ENCODE results near the gene KNDC1.
"Not testable (repeated sequence)": the region's sequence is repeated elsewhere in the genome, so short reads cannot be mapped to it uniquely, and the experiment has no call there.

KNDC1 gene

DNA sequence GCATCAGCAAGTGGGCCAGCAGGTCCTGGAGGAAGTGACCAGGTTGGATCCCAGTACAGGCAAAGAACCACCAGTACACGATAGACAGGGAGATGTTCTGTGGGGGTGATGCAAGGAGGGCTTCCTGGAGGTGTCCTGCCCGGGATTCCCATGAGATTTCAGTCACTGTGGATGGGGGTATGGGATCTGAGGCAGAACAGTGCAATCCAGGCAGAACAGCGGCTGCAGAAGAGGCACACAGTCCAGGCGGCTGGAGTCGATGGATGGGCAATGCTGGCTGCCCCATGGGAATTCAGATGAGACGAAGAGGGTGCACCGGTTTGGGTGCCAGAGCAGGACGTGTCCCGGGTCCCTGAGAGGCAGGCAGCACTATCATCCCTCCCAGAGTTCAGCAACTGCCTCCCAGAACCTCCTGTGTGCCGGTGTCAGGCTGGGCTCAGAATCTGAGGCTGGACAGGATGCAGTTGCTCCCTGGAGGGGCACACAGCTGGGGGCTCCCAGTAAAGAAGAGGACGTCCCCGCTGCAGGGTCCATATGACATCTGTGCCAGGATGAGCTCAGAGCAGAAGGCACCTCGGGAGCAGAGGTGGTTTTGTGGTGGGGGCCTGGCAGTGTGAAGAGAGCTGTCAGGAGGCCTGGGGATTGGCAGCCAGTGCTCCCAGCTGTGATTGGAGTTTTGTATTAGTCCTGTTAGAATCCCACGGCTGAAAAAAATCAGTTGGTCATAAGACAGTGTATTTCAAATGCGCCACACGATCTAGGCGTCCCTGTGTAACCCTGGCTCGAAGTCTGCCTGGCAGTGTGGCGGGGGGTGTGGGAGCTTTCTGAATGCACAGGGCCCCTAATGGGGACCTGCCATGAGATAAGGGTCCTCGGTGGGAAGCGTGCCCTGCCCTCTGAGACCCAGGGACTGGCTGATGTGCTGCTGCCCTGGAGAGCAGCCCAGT is 3.2 kb downstream of the KNDC1 start:
- DNase-seq: no peak

DNA sequence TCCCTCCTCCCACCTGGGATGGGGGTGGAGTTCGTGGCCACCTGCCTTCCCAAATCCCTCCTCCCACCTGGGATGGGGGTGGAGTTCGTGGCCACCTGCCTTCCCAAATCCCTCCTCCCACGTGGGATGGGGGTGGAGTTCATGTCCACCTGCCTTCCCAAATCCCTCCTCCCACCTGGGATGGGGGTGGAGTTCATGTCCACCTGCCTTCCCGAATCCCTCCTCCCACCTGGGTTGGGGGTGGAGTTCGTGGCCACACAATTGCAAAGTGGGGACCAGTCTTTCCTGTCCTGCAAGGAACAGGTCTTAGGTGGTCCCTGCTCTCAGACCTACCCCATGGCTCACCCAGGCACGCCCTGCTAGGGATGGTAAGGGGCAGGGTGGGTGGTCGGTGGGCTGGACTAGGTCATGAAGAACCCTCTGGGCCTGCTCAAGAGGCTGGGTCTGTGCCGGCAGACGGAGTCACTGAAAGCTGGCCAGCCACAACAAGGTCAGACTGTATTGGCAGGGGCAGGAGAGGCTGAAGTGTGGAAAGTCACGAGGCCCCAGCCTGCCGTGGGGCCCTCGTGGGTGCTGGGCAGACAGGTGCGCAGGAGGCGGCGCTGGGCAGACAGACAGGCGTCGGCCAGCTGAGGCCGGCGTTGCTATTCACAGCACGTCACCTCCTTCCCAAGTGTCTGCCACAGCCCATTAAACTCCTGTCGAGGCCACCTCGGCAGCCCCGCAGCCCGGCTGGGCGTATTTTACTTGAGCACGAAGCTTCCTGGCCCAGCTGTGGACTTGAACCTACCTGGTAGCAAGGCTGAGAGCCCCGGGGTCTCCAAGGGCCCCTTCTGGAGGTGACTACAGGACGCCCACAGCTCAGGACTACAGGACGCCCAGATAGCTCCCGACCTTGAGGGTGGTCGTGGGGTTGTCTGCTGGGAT is 4.1 kb downstream of the KNDC1 start:
- no peak for DNase-seq

DNA sequence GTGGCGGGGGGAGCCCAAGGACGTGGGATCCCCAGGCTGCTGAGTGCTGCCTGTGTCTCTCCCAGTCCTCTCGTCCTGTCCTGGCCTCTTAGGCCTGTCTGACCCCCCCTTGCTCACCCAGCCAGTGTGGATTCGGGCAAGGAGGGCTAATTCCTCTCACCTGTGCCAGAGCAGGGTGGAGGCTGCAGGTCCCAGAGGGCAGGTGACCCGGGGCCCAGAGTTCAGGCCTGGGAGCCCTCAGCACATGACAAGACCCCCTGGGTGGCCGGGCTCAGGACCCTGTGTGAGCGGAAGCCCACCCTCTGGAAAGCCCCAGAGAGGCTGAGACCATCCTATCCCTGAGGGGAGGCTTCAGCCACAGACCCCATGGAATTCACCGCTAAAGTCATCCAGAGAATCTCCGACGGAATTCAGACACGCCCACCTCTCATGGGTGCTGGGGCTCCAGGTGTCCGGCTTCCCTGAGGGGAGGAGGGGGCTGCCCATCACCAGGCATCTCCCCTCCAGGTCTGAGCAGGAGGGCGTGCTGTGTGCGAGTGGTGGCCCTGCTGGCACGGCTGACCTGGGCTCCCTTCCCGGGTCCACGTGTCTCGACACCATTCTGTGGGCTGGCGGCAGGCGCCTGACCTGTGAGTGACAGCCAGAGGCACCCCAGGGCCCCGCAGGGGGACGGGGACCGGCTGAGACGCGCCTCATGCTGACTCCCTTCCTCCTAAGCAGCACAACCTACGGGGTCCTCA is 5.0 kb downstream of the KNDC1 start:
- no peak for DNase-seq

DNA sequence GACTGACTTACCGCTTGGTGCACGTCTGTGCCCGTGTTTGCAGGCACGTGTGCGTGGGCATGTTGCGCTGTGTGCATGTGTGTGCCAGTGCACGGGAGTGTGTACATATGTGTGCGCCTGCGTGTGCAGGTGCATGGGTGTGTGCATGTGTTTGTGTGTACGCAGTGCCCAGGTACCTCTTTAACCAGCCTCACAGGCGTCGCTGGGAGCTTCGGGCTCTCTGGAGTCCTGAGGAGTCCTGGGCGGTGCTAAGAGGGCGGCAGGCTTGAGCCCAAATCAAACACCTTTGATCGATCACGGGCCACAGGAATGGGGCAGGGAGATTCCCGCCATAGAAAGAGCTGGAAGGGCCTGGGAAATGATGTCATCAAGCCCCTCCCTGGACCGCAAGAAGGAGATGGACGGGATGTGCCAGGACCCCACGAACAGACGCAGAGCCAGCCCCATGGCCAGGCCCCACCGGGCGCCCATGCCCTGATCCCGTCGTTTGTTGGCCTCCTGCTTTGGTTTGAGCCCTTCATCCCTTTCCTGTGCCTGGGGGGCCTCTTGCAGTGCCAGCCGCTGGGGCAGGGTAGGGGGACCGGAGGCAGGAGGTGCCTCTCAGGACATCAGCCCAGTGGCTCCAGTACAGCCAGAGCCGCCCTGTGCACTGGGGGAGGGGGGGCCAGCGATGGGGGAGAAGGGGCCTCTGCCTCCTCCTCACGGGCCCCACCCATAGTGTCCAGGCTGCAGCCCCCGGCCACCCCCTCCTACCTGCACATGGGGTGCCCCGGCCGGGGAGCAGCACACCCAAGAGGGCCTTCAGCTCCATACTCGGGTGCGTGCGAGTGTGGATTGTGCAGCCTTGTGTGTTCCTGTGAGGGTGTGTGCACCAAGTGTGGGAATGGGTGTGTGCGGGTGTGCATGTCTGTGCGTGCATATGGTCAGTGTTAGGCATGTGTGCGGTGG is 5.8 kb downstream of the KNDC1 start:
- DNase-seq: no peak

DNA sequence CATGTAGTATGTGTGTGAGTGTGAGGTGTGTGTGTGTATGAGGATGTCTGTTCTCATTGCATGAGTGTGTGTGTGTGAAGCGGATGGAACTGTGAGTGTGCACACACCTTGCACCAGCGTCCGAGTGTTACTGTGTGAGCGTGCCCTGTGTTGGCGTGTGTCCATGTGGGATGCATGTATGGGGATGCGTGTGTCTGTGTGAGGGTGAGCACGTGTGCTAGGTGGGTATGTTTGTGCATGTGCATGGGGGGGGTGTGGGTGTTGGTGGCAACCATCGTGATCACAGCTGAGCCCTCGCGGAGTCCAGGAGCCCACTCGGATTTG is 6.4 kb downstream of the KNDC1 start:
- DNase-seq: no peak

DNA sequence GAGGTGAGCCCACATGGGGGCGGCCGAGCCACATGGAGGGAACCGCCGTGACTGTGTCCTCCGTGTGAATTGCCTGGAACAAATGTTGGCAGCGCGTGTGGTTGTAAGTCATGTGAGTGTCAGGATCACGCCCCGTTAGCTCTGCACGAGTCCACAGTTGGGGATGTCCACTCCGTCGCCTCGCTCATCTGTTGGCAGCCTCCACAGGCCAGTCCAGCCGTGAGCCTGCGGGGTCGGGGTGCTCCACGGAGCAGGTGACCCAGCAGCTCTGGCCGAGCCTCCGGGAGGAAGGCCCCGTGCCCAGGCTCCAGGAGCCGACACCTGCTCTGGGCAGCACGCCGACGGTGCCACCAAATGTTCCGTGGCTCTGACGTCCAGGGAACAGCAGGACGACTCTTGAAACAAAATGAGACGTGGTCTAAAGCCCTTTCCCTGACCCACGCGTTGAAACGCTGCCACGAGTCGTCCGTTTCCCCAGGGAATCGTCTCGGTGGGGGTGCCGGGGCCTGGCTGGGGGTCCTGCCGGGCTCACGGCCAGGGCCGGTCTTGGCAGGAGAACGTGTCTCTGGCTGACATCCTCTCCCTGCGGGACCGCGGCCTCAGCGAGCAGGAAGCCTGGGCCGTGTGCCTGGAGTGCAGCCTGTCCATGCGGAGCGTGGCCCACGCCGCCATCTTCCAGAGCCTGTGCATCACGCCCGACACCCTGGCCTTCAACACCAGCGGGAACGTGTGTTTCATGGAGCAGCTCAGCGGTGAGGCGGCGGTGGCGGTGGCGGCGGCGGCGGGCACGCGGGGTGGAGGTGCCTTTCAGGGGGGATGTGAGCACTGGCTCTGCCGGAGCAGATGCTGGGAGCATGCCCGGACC is 7.0 kb downstream of the KNDC1 start:
- DNase-seq: no peak

DNA sequence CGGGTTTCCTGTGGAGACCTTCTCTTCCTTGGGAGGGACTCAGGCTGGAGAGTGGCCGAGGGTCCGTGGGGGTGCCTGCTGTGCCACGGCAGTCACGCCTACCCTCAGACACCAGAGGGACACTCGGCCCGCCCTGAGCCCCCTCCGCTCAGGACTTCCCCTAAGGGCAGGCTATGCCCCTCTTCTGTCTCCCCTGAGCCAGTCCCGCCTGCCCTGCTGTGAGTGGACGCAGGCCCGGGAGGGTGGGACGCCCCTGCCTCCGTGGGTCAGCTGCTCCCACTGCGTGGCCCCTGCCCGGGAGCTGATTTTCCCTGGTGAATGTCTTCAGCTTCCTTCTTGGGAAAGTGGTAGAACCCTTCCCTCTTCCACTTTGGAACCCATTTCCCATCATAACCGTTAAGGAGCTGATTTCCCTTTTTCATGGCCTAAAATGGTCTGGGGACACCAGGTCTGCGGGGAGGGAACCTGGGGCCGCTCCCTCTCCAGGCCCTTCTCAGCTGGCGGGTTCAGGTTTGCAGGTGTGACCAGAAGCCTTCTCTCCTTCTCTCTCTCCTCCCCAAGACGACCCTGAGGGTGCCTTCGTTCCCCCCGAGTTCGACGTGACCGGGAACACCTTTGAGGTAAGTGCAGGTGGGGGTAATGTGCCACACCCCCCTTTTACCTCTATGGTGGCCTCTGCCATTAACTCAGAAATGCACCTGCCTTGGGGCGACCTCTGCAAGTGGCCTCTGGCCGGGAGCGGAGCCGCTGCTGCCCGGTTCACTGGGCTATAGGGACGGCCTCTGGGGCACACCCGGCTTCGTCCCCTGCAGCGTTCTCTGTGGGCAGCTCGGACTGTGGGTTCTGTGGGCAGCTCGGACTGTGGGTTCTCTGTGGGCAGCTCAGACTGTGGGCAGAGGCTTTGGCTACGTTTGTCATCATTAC is 7.9 kb downstream of the KNDC1 start:
- DNase-seq: no peak

DNA sequence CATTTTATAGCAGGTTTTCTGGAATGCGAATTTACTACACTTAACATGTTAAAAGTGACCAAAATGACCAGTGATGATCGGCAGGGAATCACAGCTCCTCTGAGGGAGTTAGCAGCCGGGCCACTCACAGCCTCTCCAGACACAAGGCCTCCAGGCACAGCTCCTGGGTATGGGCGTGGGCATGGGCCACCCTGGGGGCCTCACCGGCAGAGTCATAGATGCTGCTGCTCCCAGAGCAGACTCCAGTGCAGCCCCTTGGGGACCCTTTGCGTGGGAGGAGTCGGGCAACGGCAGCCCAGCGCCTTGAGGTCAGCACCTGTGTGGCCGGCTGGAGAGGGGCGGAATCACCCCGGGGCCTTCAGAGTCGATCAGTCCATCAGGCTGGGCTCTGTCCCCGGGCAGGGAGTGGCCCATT is 8.6 kb downstream of the KNDC1 start:
- no peak for DNase-seq

DNA sequence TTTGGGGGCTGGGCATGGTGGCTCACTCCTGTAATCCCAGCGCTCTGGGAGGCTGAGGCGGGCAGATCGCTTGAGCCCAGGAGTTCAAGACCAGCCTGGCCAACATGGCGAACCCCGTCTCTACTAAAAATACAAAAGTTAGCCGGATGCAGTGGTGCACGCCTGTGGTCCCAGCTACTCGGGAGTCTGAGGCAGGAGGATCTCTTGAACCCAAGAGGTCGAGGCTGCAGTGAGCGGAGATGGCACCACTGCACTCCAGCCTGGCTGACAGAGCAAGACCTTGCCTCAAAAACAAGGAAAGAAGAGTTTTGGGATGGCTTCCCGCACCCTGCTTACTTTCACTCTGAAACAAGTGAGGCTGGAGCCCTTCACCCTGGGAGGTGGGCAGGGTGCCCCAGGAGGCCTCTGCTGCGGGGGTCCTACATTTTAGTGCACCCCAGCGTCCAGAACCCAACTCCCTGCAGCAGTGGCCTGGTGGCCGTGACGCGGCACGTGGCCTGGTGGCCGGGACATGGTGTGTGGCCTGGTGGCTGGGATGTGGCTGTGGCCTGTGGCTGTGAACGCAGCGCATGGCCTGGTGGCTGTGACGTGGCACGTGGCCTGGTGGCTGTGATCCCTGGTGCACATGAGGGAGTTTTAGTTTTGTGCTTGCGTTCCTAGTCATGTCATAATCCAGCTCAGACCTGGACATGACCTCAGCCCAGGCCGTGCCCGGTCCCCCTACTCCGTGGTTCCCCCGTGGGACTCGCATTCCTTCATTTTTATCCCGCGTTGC is 9.3 kb downstream of the KNDC1 start:
- no peak for DNase-seq

DNA sequence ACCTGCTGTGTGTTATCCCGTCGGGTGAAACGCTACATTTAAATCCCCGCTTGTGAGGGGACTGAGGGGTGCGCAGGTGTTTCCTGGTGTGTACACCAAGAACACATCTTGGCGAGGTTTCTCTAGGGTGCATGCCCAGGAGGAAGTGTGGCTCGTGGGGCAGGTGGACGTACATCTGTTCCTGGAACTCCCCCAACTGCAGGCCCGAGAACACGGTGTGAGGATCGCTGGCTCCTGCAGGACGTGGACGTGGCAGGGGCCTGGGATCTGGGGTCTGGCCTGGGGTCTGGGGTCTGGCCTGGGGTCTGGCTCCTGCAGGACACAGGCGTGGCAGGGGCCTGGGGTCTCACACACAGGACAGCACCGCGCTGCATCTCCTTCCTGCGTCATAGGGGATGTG is 10.1 kb downstream of the KNDC1 start:
- no peak for DNase-seq

DNA sequence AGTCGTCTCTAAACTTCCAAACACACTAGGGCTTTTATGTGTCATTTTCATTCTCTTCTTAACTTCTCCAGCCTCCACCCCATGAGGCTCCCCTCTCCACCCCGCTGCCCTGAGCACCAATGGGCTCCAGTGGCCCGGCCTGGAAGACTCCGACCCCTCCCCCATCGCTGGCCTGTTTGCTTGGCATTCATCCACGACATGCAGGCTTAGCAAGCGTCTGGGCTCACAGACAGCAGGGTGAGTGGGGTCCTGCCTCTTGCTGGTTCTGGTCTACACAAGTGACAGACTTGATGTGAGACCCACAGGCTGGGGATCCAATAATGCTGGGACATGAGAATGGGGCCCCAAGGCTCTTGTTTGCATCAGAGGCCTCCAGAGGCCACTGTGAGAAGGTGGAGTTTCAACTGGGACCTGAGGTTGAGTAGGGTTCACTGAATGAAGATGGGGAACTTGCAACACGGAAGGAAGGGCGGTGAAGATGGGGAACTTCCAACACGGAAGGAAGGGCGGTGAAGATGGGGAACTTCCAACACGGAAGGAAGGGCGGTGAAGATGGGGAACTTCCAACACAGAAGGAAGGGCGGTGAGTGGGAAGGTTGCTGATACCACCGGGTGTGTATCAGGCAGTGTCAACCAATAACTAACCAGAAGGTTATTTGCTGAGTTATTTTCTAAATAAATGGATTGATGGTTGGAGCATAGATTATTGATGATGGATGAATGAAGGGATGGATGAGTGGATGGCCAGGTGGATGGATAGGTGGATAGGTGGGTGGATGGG is 14.0 kb downstream of the KNDC1 start:
- DNase-seq: no peak

DNA sequence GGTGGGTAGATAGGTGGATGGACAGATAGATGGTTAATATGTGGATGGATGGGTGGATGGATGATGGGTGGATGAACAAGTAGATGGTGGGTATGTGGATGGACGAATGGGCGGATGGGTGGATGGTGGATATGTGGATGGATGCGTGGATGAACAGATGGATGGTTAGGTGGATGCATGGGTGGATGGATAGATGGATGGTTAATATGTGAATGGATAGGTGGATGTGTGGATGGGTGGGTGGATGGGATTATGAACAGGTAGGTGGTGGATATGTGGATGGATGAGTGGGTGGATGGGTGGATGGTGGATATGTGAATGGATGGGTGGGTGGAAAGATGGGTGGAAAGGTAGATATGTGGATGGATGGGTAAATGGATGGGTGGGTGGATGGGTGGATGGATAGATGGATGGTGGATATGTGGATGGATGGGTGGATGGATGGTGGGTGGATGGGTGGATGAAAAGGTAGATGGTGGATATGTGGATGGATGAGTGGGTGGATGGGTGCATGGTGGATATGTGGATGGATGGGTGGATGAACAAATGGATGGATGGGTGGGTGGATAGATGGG is 14.8 kb downstream of the KNDC1 start:
- no peak for DNase-seq

DNA sequence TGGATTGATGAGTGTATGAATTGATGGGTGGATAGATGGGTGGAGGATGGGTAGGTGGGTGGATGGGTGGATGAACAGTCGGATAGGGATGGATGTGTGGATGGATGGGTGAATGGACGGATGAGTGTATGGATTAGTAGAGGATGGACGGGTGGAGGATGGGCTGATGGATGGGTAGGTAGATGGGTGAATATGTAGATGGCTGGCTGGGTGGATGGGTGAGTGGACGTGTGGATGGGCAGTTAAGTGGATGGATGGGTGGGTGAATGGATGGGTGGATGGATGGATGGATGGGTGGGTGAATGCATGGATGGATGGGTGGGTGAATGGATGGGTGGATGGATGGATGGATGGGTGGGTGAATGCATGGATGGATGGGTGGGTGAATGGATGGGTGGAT is 15.6 kb downstream of the KNDC1 start:
- not testable (repeated sequence) for DNase-seq

DNA sequence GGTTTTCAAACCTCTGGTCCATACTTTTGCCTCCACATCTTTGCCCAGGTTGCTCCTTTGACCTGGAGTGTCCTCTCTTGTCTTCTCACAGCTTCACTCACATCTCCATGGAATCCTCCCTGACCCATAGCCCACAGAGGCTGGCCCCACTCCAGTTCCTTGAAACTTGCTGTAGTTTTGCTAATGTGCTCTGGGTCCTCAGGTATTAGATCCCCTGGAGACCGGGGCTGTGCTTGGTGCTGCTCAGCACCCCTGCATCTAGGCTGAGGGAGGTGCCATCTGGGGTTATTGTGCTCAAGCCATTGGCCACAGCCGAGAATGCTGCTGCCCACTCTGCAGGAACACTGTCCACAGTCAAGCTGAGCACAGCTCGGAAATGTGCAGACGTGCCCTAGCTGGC is 16.5 kb downstream of the KNDC1 start:
- no peak for DNase-seq

DNA sequence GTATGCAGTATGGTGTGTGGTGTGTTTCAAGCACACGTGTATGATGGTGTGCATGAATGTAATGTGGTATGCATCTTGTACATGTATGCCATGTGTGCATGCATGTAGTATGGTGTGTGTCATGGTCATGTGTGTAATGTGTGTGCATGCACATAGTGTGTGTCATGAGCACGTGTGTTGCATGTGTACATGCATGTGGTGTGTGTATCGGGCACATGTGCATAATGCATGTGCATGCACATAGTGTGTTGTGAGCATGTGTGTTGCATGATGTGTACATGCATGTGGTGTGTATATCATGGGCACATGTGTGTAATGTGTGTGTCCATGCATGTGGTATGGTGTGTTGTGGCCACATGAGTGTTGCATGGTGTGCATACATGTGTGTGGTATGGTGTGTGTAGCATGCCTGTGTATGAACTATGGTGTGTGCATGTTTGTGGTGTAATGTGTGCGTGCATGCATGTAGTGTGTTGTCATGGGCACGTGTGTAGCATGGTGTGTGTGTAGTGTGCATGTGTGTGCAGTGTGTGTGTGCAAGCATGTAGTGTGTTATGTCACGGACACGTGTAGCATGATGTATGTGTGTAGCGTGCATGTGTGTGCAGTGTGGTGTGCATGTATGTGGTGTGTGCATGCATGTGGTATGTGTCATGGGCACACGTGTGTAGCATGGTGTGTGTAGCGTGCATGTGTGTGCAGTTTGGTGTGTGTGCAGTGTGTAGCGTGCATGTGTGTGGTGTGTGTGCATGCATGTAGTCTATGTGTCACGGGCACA is 17.6 kb downstream of the KNDC1 start:
- DNase-seq: no peak

DNA sequence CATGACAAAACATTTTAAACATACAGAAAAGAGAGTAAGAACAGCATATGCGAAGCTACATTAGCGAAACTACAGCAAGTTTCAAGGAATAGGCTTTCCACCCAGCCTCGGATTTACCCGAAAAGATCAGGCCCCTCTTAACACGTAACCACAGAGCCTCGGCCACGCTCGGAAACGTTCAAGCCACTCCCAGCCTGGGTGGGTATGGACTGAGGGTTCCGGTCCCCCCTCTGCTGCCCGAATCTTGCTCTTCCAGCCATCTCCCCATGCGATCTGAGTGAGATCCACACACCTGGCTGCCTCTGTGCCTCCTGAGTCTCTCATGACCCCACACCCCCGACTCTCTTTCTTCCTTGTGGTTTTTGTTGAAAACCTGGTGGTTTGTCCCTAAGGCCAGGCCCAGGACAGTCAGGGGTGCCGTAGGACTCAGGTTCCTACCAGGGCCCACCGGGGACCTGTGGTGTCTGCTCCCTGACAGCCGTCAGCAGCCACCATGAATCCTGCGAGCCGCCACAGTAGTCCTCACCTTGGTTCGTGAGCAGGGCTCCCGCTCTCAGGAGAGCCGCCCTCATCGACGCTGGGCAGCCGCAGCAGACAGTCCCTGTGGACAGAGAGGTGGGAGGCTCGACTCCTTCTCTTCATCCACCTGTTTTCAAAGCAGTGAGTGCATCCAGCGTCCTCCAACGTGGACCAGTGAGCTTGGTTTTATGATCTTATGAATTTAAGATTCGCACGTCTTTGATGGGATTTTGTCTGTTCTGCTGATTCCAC is 18.5 kb downstream of the KNDC1 start:
- no peak for DNase-seq
